PC-9 (cell line): ENCODE data around the gene MON1A. TPM values are rescaled to one million over a fixed set of nuclear protein-coding genes. Genes with fewer than 3 reads are reported as not detected.

Experiments used
- BruUV-seq: library from RNA; stranded (reverse); fragments of 400-500 nt; replicated peaks from 2 replicates; lab custom pipeline; 2021; lab: Mats Ljungman, UMichigan
- CTCF ChIA-PET: fragments of 300-600 bp; sonication (Branson Sonifier 250); formaldehyde crosslinking; loops from one replicate; lab custom pipeline; 2022; ENCODE audit warnings: antibody characterized with exemption; lab: Charles Lee
- POLR2A ChIA-PET: fragments of 300-600 bp; sonication (Branson Sonifier 250); formaldehyde crosslinking; loops from one replicate; lab custom pipeline; 2022; ENCODE audit warnings: antibody characterized with exemption; ENCODE audit not compliant: unreplicated experiment; lab: Charles Lee
- DNase-seq, 2 experiments: peaks; one replicate each; pipeline versions ENCODE4 v3.0.0 to v3.0.0-alpha.2; 2015 to 2022; ENCODE audit warnings: mixed read lengths in 1 of 2
- H2AFZ ChIP-seq: fragments of 200-600 bp; sonication (generic); 2 replicates; pipeline ENCODE4 v1.8.1; 2017; ENCODE audit warnings: antibody characterized with exemption
- H3F3A ChIP-seq: fragments of 200-600 bp; sonication (generic); 2 replicates; pipeline ENCODE4 v1.8.1; 2017; ENCODE audit warnings: antibody characterized with exemption, mild to moderate bottlenecking, low read depth; ENCODE audit not compliant: insufficient read depth
- H3K27ac ChIP-seq: fragments of 200-600 bp; sonication (generic); 2 replicates; pipeline ENCODE4 v1.6.1; 2016; ENCODE audit warnings: mixed run types
- H3K27me3 ChIP-seq: fragments of 200-600 bp; sonication (generic); 2 replicates; pipeline ENCODE4 v1.6.1; 2016; ENCODE audit warnings: low read depth, mixed run types; ENCODE audit not compliant: insufficient read depth
- H3K36me3 ChIP-seq: fragments of 200-600 bp; sonication (generic); 2 replicates; pipeline ENCODE4 v1.6.1; 2016; ENCODE audit warnings: low read depth, mixed run types
- H3K4me1 ChIP-seq: fragments of 200-600 bp; sonication (generic); replicated peaks from 2 replicates; pipeline ENCODE4 v1.6.1; 2016; ENCODE audit warnings: mixed run types; ENCODE audit not compliant: insufficient read depth
- H3K4me2 ChIP-seq: fragments of 200-600 bp; sonication (generic); 2 replicates; pipeline ENCODE4 v1.6.1; 2017; ENCODE audit warnings: mixed run types
- H3K4me3 ChIP-seq: fragments of 200-600 bp; sonication (generic); 2 replicates; pipeline ENCODE4 v1.6.1; 2016; ENCODE audit warnings: mixed run types
- H3K79me2 ChIP-seq: fragments of 200-600 bp; sonication (generic); 2 replicates; pipeline ENCODE4 v1.6.1; 2017; ENCODE audit warnings: low read depth, mixed run types
- H3K9me2 ChIP-seq: fragments of 200-600 bp; sonication (generic); 2 replicates; pipeline ENCODE4 v1.8.1; 2017; ENCODE audit warnings: mild to moderate bottlenecking; ENCODE audit not compliant: insufficient read depth
- H3K9me3 ChIP-seq: fragments of 200-600 bp; sonication (generic); 2 replicates; pipeline ENCODE4 v1.8.1; 2016; ENCODE audit warnings: low read depth; ENCODE audit not compliant: insufficient read depth
- H4K20me1 ChIP-seq: fragments of 200-600 bp; sonication (generic); 2 replicates; pipeline ENCODE4 v1.8.1; 2017; ENCODE audit not compliant: insufficient read depth
- EZH2 ChIP-seq: fragments of 200-600 bp; sonication (generic); IDR thresholded peaks from 2 replicates; pipeline ENCODE4 v1.8.0; 2017; ENCODE audit warnings: antibody characterized with exemption, low read depth
- intact Hi-C: fragments of 100-400 bp; cut with micrococcal nuclease; formaldehyde crosslinking; loops from one replicate; pipeline ENCODE4 v1.10.0; 2022; ENCODE audit not compliant: unreplicated experiment
- total RNA-seq: library from RNA; stranded (reverse); gene quantifications from 2 replicates; pipeline ENCODE4 v1.2.3, GENCODE V29; 2021
- TF ChIP-seq, protein P1 (sequence below): fragments of 200-600 bp; sonication (generic); conservative IDR thresholded peaks from 2 replicates; pipeline ENCODE4 v1.6.1; 2017; ENCODE audit warnings: mixed run types, antibody characterized with exemption, mild to moderate bottlenecking, moderate library complexity

MON1A gene
- total RNA-seq, 1 experiment from 2014 or later = 4.8 TPM

DNA sequence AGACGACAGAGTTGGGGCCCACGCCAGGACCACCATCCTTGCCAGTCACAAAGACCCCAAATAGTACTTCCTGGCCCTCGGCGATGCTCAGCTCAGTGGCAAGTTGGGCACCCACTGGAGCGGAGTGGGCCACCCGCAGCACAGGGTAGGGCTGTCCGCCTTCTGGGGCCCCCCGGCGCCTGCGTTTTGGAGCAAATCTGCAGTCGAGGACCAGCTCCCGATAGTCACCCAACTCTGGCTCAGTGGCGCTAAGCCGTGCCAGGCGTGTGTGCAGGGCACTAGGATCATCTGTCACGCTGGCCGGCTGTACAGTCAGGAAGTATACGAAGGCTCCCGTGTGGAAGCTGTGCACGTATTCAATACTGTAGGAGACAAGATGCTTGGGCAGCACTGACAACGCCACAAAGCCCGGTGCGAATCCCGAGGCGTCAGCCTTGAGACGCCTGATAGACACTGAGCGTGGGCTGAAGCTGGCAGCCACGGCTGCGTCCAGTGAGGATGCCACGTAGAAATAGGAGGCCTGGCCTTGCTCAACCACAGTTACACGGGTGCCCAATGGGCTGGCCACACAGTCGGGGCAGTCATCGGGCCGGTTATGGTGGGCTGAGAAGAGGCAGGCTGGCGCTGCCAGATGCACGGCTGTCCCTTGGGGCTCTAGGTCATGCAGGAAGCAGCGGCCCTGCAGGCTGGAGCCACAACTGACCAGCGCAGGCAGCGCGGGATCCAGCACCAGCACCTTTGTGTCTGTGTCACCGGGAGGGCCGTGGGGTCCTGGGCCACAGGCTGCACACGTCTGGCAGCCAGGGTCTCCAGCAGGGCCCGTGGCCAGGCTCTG, 26.9 kb downstream of the MON1A start:
- peaks cover 56% of the 10 kb centered on the region for H3K4me1 ChIP-seq
- CTCF ChIA-PET = no interaction called here
- peak overlapping the region; percentile 87 for H3K4me3 ChIP-seq

GRCh38 chr3:49901366-49902339, 28.0 kb downstream of the MON1A start:
- Histone ChIP-seq H3K36me3 (peaks cover 13% of the 10 kb centered on the region; the same call in 1 of the 2 replicates), H3F3A (peaks cover 45% of the 10 kb centered on the region), H2AFZ (no peak overlapping the region), H3K27ac (peak overlapping the region; percentile 95), H3K9me3 (no peaks in the 10 kb centered on the region), H3K79me2 (peaks cover 61% of the 10 kb centered on the region), H3K4me2 (peak overlapping the region; percentile 97), H3K27me3 (no peaks in the 10 kb centered on the region), H4K20me1 (peaks cover 2% of the 10 kb centered on the region), H3K4me3 (peak overlapping the region; percentile 87), H3K4me1 (peaks cover 46% of the 10 kb centered on the region), H3K9me2 (no peaks in the 10 kb centered on the region)
- DNase-seq = peak in 1 of 2 experiments; percentile 51
- no peak for TF ChIP-seq EZH2
- TF ChIP-seq, protein P1, sequence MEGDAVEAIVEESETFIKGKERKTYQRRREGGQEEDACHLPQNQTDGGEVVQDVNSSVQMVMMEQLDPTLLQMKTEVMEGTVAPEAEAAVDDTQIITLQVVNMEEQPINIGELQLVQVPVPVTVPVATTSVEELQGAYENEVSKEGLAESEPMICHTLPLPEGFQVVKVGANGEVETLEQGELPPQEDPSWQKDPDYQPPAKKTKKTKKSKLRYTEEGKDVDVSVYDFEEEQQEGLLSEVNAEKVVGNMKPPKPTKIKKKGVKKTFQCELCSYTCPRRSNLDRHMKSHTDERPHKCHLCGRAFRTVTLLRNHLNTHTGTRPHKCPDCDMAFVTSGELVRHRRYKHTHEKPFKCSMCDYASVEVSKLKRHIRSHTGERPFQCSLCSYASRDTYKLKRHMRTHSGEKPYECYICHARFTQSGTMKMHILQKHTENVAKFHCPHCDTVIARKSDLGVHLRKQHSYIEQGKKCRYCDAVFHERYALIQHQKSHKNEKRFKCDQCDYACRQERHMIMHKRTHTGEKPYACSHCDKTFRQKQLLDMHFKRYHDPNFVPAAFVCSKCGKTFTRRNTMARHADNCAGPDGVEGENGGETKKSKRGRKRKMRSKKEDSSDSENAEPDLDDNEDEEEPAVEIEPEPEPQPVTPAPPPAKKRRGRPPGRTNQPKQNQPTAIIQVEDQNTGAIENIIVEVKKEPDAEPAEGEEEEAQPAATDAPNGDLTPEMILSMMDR = no peak
- ChIA-PET CTCF (interaction anchor here (0.6 kb wide), 2 partner anchors 14 to 31 kb away, joined by 3 read pairs; no protein-coding TSS in a partner anchor), POLR2A (interaction anchor here (0.5 kb wide), 2 partner anchors 20 to 30 kb away, joined by 4 read pairs; no protein-coding TSS in a partner anchor)
- BruUV-seq = no TSS peak
- intact Hi-C loops = loop anchor here (5.0 kb wide), 1 partner anchor 114 kb away; the partner anchor contains the start of gene IP6K1

More for the DNA sequence above, 26.9 kb downstream of the MON1A start:
- Histone ChIP-seq H2AFZ (no peak overlapping the region), H3K9me3 (no peaks in the 10 kb centered on the region), H3F3A (peaks cover 51% of the 10 kb centered on the region), H3K27ac (peak overlapping the region; percentile 66), H3K79me2 (peaks cover 61% of the 10 kb centered on the region), H4K20me1 (no peaks in the 10 kb centered on the region; the same call in 1 of the 2 replicates), H3K9me2 (no peaks in the 10 kb centered on the region), H3K27me3 (no peaks in the 10 kb centered on the region), H3K4me2 (peak overlapping the region; percentile 89), H3K36me3 (peaks cover 2% of the 10 kb centered on the region; the same call in 1 of the 2 replicates)
- intact Hi-C loops = loop anchor here (1.0 to 5.0 kb wide), 2 partner anchors 38 to 115 kb away; partner anchors contain the start of genes IP6K1 and RBM6
- POLR2A ChIA-PET = no interaction called here
- TF ChIP-seq, protein P1 = no peak
- TF ChIP-seq EZH2 = no peak
- no peak for DNase-seq
- BruUV-seq = no TSS peak
